Liver (tissue), 9 donors: ENCODE data around the gene ROR1. TPM values are rescaled to one million over a fixed set of nuclear protein-coding genes. Genes with fewer than 3 reads are reported as not detected.

Experiments
- DNase-seq: peaks from one replicate; pipeline ENCODE4 v3.0.0-alpha.2; 2017; ENCODE audit warnings: low spot score
- H3K27ac ChIP-seq, 2 donors: one replicate each; pipeline ENCODE4 v1.7.0; 2013; ENCODE audit warnings: inconsistent platforms in 2 of 2, low read length in 2 of 2, control low read depth in 1 of 2, low read depth in 1 of 2, mild to moderate bottlenecking in 1 of 2
- H3K27me3 ChIP-seq, 4 donors: one replicate each; pipeline versions ENCODE4 v1.6.1 to v1.7.0; 2013; ENCODE audit warnings: low read length in 3 of 4, inconsistent platforms in 1 of 4, mild to moderate bottlenecking in 1 of 4, moderate library complexity in 1 of 4; ENCODE audit not compliant: control insufficient read depth in 4 of 4, insufficient read depth in 4 of 4
- H3K36me3 ChIP-seq, 4 donors: one replicate each; pipeline versions ENCODE4 v1.6.1 to v1.7.0; 2013; ENCODE audit warnings: low read length in 3 of 4, mild to moderate bottlenecking in 3 of 4, low read depth in 1 of 4, moderate library complexity in 1 of 4; ENCODE audit not compliant: control insufficient read depth in 4 of 4, insufficient read depth in 3 of 4
- H3K4me1 ChIP-seq, 4 donors: one replicate each; pipeline versions ENCODE4 v1.6.1 to v1.7.0; 2013; ENCODE audit warnings: low read length in 3 of 4, mild to moderate bottlenecking in 3 of 4, moderate library complexity in 1 of 4; ENCODE audit not compliant: control insufficient read depth in 4 of 4, insufficient read depth in 4 of 4
- H3K4me3 ChIP-seq, 3 donors: one replicate each; pipeline versions ENCODE4 v1.6.1 to v1.7.0; 2013; ENCODE audit warnings: low read length in 3 of 3, control low read depth in 1 of 3, low read depth in 1 of 3, mild to moderate bottlenecking in 1 of 3
- H3K9ac ChIP-seq, 2 donors: one replicate each; pipeline ENCODE4 v1.7.0; 2013; ENCODE audit warnings: low read length in 2 of 2, mild to moderate bottlenecking in 2 of 2, moderate library complexity in 2 of 2, control low read depth in 1 of 2, low read depth in 1 of 2
- H3K9me3 ChIP-seq, 4 donors: one replicate each; pipeline versions ENCODE4 v1.6.1 to v1.7.0; 2013; ENCODE audit warnings: low read length in 3 of 4; ENCODE audit not compliant: control insufficient read depth in 4 of 4
- EGR1 ChIP-seq, 2 donors: IDR thresholded peaks; 2 replicates each; pipeline ENCODE4 v1.6.1; 2016 to 2018; ENCODE audit warnings: antibody characterized with exemption in 2 of 2, low read depth in 2 of 2
- FOXA1 ChIP-seq: IDR thresholded peaks from 2 replicates; pipeline ENCODE4 v1.6.1; 2016; ENCODE audit warnings: antibody characterized with exemption
- FOXA2 ChIP-seq: IDR thresholded peaks from 2 replicates; pipeline ENCODE4 v1.6.1; 2016; ENCODE audit warnings: antibody characterized with exemption
- GABPA ChIP-seq, 2 donors: IDR thresholded peaks in 1 of 2; conservative IDR thresholded peaks in 1 of 2; 2 replicates each; pipeline ENCODE4 v1.6.1; 2016; ENCODE audit warnings: antibody characterized with exemption in 2 of 2, mild to moderate bottlenecking in 1 of 2, moderate library complexity in 1 of 2
- HNF4A ChIP-seq, 2 donors: conservative IDR thresholded peaks; 2 replicates each; pipeline ENCODE4 v1.6.1; 2016; ENCODE audit warnings: antibody characterized with exemption in 2 of 2, mild to moderate bottlenecking in 2 of 2
- HNF4G ChIP-seq: IDR thresholded peaks from 2 replicates; pipeline ENCODE4 v1.6.1; 2016; ENCODE audit warnings: antibody characterized with exemption
- JUND ChIP-seq, 2 donors: IDR thresholded peaks; 2 replicates each; pipeline ENCODE4 v1.6.1; 2016; ENCODE audit warnings: antibody characterized with exemption in 2 of 2
- NR2F2 ChIP-seq: IDR thresholded peaks from 2 replicates; pipeline ENCODE4 v1.6.1; 2016; ENCODE audit warnings: antibody characterized with exemption
- RAD21 ChIP-seq, 2 donors: IDR thresholded peaks; 2 replicates each; pipeline ENCODE4 v1.6.1; 2016; ENCODE audit warnings: antibody characterized with exemption in 2 of 2, mild to moderate bottlenecking in 2 of 2
- RXRA ChIP-seq, 2 donors: IDR thresholded peaks; 2 replicates each; pipeline ENCODE4 v1.6.1; 2017 to 2018; ENCODE audit warnings: antibody characterized with exemption in 2 of 2, mild to moderate bottlenecking in 1 of 2
- SP1 ChIP-seq: IDR thresholded peaks from 2 replicates; pipeline ENCODE4 v1.6.1; 2018; ENCODE audit warnings: antibody characterized with exemption, mild to moderate bottlenecking
- TAF1 ChIP-seq: conservative IDR thresholded peaks from 2 replicates; pipeline ENCODE4 v1.6.1; 2016; ENCODE audit warnings: antibody characterized with exemption, mild to moderate bottlenecking
- YY1 ChIP-seq: IDR thresholded peaks from 2 replicates; pipeline ENCODE4 v1.6.1; 2016; ENCODE audit warnings: antibody characterized with exemption, mild to moderate bottlenecking
- WGBS: extraction: QIAGEN DNeasy Blood & Tissue Kit; methylation state at CpG from one replicate; pipeline ENCODE4 v1.1.7; 2013; 5-methylcytosine and 5-hydroxymethylcytosine counted together
- polyA plus RNA-seq, 2 donors: library from polyadenylated mRNA; stranded (reverse) in 1 of 2; unstranded in 1 of 2; fragments of 200-250 nt in 1 of 2; fragments of >200 nt in 1 of 2; fragmentation: Nextera tagmentation in 1 of 2; extraction: Ambion mirVana in 1 of 2; gene quantifications; one replicate each; pipeline versions ENCODE4 v1.2.1 to v1.2.3, GENCODE V29; 2013 to 2015
- total RNA-seq, 2 donors: library from RNA; depleted of rRNA; stranded (reverse); fragments of >200 nt; gene quantifications; one replicate each; pipeline ENCODE4 v1.2.3, GENCODE V29; 2014
- TF ChIP-seq, protein P1 (sequence below): fragments of 150-350 bp; IDR thresholded peaks from 2 replicates; pipeline ENCODE4 v1.5.1; 2017; ENCODE audit warnings: improper control_type of control experiment, low read depth, low read length; ENCODE audit not compliant: missing input control
- TF ChIP-seq, protein P2 (sequence below): IDR thresholded peaks from 2 replicates; pipeline ENCODE4 v1.6.1; 2016; ENCODE audit warnings: antibody characterized with exemption
- TF ChIP-seq, protein P3 (sequence below): IDR thresholded peaks from 2 replicates; pipeline ENCODE4 v1.6.1; 2016; ENCODE audit warnings: antibody characterized with exemption, mild to moderate bottlenecking
- TF ChIP-seq, protein P4 (sequence below): IDR thresholded peaks from 2 replicates; pipeline ENCODE4 v1.6.1; 2016; ENCODE audit warnings: antibody characterized with exemption
- TF ChIP-seq, protein P5 (sequence below): IDR thresholded peaks from 2 replicates; pipeline ENCODE4 v1.6.1; 2016; ENCODE audit warnings: antibody characterized with exemption
- donor health status: healthy.
- donor health status: healthy.
- donor health status: healthy.
- donor health status: healthy.
- donor health status: healthy.

Gene ROR1
- total and polyA plus RNA-seq, 4 donors, result 0.15 to 0.98 (median 0.37) TPM

DNA sequence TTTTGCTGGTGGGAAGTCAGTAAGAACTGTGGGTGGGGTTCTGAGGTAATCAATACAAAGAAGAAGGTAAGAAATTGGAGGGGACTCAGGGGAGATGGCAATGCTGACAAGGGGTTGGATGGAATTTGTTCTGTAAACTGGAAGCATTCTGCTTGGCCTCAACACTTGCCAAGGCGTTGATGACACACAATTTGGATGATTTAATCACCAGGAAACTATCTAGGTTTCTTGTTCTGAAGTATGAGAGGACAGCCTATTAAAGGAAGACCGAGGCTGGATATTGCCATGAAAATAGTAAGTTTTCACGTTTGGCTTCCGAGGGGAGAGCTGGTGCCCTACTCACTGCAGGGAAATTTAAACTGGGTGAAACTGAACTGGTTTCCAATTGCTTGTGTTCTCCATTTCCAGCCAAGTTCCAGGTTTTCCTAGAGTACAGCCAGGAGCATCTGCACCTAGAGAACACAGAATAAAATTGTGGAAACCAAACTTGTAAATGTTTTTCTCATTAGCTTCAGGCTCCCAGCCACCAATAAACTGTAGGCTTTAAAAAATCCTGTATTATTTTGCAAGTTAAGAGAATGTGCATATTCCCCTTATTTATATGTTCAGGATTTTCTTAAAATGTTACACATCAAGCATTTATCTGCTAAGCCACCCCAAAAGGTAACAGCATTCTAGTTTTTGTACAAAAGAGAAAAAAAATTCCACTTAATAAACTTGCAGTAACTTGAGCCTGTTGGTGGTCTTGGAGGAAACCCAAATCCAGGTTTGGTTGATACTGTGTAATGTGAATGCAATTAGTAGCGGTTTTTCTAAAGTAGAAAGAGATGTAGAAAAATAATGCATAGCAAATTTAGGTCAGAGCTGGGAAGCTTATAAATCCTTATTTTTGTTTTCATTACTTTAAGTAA is 53.8 kb downstream of the ROR1 start:
- no peaks in the 10 kb centered on the region for H3K4me1 ChIP-seq
- no peak for DNase-seq
- no peaks in the 10 kb centered on the region for H3K36me3 ChIP-seq
- no peak for TF ChIP-seq TAF1
- TF ChIP-seq, protein P1, sequence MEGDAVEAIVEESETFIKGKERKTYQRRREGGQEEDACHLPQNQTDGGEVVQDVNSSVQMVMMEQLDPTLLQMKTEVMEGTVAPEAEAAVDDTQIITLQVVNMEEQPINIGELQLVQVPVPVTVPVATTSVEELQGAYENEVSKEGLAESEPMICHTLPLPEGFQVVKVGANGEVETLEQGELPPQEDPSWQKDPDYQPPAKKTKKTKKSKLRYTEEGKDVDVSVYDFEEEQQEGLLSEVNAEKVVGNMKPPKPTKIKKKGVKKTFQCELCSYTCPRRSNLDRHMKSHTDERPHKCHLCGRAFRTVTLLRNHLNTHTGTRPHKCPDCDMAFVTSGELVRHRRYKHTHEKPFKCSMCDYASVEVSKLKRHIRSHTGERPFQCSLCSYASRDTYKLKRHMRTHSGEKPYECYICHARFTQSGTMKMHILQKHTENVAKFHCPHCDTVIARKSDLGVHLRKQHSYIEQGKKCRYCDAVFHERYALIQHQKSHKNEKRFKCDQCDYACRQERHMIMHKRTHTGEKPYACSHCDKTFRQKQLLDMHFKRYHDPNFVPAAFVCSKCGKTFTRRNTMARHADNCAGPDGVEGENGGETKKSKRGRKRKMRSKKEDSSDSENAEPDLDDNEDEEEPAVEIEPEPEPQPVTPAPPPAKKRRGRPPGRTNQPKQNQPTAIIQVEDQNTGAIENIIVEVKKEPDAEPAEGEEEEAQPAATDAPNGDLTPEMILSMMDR, result no peak
- TF ChIP-seq HNF4G, result no peak
- TF ChIP-seq, protein P2, sequence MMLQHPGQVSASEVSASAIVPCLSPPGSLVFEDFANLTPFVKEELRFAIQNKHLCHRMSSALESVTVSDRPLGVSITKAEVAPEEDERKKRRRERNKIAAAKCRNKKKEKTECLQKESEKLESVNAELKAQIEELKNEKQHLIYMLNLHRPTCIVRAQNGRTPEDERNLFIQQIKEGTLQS, result no peak
- TF ChIP-seq NR2F2, result no peak
- TF ChIP-seq, protein P3, sequence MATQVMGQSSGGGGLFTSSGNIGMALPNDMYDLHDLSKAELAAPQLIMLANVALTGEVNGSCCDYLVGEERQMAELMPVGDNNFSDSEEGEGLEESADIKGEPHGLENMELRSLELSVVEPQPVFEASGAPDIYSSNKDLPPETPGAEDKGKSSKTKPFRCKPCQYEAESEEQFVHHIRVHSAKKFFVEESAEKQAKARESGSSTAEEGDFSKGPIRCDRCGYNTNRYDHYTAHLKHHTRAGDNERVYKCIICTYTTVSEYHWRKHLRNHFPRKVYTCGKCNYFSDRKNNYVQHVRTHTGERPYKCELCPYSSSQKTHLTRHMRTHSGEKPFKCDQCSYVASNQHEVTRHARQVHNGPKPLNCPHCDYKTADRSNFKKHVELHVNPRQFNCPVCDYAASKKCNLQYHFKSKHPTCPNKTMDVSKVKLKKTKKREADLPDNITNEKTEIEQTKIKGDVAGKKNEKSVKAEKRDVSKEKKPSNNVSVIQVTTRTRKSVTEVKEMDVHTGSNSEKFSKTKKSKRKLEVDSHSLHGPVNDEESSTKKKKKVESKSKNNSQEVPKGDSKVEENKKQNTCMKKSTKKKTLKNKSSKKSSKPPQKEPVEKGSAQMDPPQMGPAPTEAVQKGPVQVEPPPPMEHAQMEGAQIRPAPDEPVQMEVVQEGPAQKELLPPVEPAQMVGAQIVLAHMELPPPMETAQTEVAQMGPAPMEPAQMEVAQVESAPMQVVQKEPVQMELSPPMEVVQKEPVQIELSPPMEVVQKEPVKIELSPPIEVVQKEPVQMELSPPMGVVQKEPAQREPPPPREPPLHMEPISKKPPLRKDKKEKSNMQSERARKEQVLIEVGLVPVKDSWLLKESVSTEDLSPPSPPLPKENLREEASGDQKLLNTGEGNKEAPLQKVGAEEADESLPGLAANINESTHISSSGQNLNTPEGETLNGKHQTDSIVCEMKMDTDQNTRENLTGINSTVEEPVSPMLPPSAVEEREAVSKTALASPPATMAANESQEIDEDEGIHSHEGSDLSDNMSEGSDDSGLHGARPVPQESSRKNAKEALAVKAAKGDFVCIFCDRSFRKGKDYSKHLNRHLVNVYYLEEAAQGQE, result no peak
- TF ChIP-seq YY1, result no peak
- no peak for TF ChIP-seq GABPA (IDR thresholded peaks at IDR 0.05 in 1 of 2, conservative IDR thresholded peaks at IDR 0.05 in 1 of 2)
- TF ChIP-seq, protein P4, sequence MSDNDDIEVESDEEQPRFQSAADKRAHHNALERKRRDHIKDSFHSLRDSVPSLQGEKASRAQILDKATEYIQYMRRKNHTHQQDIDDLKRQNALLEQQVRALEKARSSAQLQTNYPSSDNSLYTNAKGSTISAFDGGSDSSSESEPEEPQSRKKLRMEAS, result no peak
- TF ChIP-seq EGR1 (IDR thresholded peaks at IDR 0.05; ENCODE audit: low read depth in 2 of 2), result no peak
- TF ChIP-seq RXRA (IDR thresholded peaks at IDR 0.05), result no peak
- TF ChIP-seq HNF4A (conservative IDR thresholded peaks at IDR 0.05), result no peak
- TF ChIP-seq, protein P5, sequence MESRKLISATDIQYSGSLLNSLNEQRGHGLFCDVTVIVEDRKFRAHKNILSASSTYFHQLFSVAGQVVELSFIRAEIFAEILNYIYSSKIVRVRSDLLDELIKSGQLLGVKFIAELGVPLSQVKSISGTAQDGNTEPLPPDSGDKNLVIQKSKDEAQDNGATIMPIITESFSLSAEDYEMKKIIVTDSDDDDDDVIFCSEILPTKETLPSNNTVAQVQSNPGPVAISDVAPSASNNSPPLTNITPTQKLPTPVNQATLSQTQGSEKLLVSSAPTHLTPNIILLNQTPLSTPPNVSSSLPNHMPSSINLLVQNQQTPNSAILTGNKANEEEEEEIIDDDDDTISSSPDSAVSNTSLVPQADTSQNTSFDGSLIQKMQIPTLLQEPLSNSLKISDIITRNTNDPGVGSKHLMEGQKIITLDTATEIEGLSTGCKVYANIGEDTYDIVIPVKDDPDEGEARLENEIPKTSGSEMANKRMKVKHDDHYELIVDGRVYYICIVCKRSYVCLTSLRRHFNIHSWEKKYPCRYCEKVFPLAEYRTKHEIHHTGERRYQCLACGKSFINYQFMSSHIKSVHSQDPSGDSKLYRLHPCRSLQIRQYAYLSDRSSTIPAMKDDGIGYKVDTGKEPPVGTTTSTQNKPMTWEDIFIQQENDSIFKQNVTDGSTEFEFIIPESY, result no peak
- TF ChIP-seq SP1, result no peak
- TF ChIP-seq JUND (IDR thresholded peaks at IDR 0.05), result no peak
- no peak for TF ChIP-seq RAD21 (IDR thresholded peaks at IDR 0.05)
- no peak for TF ChIP-seq FOXA1
- TF ChIP-seq FOXA2, result no peak
- no peaks in the 10 kb centered on the region for H3K27me3 ChIP-seq
- no peak overlapping the region for H3K4me3 ChIP-seq
- H3K9me3 ChIP-seq, result no peaks in the 10 kb centered on the region
- H3K9ac ChIP-seq, result no peak overlapping the region
- 82% methylated on average over 5 of the region's 5 CpGs for WGBS
- no peak overlapping the region for H3K27ac ChIP-seq
